NCI-H526 (cell line): ENCODE data around the gene TBRG4.

Source experiments
- DNase-seq, 2 experiments: peaks; one replicate each; lab custom pipeline; 2025; lab: John Stamatoyannopoulos, UW

TBRG4 gene

GRCh38 chr7:45143616-45144015 is 32.1 kb upstream of the TBRG4 start:
- no peak for DNase-seq

GRCh38 chr7:45140827-45141226 is 29.3 kb upstream of the TBRG4 start:
- DNase-seq: no peak

- no peak for DNase-seq
These were observed 27.2 kb upstream of the TBRG4 start for GRCh38 chr7:45138433-45139267.

- DNase-seq: peak; percentile 68 to 75
These were observed 24.9 kb upstream of the TBRG4 start for GRCh38 chr7:45136106-45137060.

DNA sequence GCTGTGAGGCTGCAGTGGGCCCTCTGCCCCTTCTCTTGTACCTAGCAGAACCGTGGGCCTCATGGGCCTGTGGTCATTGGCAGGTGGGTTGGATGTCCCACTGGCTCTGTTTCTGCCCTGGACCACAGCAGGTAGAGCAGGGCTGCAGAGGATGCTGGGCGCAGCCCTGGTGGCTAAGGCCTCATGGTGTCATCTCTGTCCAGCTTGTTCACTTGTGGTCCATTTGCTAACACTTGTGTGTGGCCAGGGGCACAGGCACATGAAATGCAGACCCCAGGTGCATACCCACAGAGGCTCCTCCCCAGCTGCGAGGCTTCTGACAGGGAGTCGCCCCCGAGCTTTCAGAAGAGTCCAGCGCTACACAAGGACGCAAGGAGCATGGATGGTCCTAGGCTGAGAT is 22.4 kb upstream of the TBRG4 start:
- no peak for DNase-seq

DNA sequence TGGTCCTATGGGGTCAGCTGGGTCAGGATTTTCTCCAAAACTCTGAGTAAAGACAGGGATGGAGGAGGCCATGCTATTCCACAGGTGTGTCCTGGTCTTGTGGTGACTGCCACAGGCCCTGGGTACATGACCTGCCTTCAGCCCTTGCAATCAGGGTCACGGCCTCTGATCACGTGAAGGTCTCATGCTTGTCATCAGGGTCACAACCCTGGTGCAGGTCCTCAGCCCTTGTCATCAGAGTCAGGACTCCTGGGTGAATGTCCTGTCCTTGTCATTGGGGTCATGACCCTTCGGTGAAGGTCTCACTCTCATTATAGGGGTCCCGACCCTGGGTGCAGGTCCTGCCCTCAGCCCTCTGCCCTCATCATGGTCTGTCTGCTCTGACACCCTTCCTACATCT is 21.9 kb upstream of the TBRG4 start:
- no peak for DNase-seq

- no peak for DNase-seq
These were observed 21.3 kb upstream of the TBRG4 start for GRCh38 chr7:45132708-45133320.

DNA sequence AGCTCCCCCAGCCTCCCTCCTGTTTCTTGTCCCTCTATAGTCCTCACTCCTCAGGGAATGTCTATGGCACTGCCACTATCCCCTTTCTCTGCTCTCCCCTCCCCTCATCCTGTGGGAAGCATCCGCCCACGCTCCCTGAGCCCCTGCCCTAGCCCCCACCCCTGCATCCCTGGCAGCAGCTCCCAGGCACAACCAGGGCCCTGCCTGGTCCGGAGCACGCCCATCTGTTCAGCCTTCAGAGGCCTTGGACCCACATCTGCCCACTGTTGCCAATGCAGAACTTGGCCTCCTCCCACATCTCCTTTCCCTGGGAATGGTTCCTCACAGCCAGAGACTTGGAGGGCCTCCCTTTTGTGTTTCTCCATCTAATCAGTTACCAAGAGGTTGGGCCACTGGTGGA is 20.4 kb upstream of the TBRG4 start:
- no peak for DNase-seq

DNA sequence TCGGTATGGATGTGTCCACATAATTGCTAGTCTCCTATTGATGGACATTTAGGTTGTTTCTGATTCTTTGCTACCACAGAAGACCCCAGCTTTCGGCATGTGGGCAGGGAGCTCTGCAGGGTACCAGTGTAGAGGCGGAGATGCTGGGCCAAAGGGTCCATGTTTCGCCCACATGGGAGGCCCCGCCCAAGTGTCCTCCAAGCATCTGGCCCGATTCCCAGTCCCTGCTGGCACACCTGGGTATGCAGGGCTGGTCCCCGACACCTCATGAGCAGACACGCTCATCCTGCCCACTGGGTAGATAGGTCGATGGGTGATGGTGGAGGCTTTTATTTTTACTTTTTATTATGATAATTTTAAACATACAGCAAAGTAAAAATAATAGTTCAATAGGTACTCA is 19.4 kb upstream of the TBRG4 start:
- no peak for DNase-seq

DNA sequence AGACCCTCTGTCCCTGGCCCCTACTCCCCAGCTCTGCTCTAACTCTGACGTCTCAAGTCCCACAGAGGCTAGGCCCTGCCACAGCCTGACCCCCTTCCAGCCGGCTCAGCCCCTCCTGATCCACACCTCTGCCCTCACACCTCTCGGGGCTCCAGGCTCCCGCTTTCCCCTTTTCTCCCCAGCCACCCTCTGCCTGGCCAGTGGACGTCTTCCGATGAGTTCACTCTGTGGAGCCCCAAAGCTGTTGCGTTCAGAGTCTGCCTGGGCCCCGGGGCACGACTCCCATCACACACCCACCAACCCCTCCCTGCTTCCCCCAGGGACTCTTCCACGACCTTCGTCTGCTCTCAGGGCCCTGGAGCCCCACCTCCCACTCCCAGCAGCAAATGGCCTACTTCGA is 18.4 kb upstream of the TBRG4 start:
- no peak for DNase-seq

- DNase-seq: no peak
These were observed 17.8 kb upstream of the TBRG4 start for GRCh38 chr7:45129181-45129800.

- no peak for DNase-seq
These were observed 15.4 kb upstream of the TBRG4 start for GRCh38 chr7:45126920-45127319.

DNA sequence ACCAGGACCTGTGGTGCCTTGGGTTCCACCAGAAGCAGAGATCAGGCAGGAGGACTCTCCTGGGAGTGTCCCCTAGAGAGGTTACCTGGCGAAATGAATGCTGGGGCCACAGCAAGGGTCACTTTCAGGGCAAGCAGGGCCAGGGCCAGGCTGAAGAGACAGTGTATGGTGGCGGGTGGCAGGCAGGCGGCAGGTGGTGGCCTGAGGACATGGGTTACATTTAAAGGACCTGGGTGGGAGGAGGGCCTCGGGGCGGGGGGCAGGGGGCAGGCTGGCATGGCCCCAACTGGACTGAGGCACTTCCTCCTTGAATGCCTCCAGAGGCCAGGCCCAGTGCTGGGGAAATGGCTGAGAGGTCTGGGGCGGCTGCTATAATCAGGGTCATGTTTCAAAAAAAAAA is 14.7 kb upstream of the TBRG4 start:
- no peak for DNase-seq

DNA sequence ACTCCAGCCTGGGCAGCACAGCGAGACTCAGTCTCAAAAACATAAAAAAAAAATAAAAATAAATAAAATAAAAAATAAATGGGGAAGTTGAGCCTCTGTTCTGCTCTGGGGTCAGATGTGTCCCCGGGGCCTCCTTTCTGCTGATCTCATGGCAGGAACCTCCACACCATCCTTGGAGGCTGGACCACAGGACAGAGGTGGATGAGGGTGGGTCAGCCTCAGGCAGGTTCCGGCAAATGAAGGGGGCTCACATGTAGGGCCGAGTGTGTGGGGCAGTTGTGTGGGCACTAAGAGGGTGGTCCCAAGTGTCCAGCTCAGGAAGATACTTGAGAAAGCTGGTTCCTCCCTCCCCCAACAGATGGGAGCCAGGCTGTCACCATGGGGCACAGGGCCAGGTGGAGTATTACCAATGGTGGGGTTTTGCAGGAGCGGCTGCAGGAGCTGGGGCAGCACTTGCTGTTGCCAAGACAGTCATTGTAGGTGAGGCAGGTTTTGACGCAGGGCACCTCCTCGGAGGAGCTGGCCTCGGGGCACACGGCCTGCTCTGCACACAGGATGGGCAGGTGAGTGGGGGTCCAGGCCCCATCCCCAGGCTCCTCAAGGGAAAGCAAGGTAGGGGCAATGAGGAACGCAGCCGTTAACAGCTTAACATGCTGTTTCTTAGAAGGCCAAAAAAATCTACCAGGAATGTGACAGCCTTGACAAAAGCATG is 13.9 kb upstream of the TBRG4 start:
- no peak for DNase-seq

- no peak for DNase-seq
These were observed 12.6 kb upstream of the TBRG4 start for GRCh38 chr7:45123913-45124710.

- DNase-seq: no peak
These were observed 11.7 kb upstream of the TBRG4 start for GRCh38 chr7:45122975-45123860.

- no peak for DNase-seq
These were observed 8.1 kb upstream of the TBRG4 start for GRCh38 chr7:45119550-45119949.

- DNase-seq: no peak
These were observed 7.4 kb upstream of the TBRG4 start for GRCh38 chr7:45118889-45119331.

GRCh38 chr7:45118292-45118691 is 6.8 kb upstream of the TBRG4 start:
- DNase-seq: no peak

- no peak for DNase-seq
These were observed 6.1 kb upstream of the TBRG4 start for GRCh38 chr7:45117582-45117981.
